IPS-15b (cell line): ENCODE data around the gene NNT.
"Not testable (repeated sequence)": the region's sequence is repeated elsewhere in the genome, so short reads cannot be mapped to it uniquely, and the experiment has no call there.

Experiments
- H3K27me3 ChIP-seq: one replicate; pipeline ENCODE4 v1.6.1; 2013; ENCODE audit warnings: low read length; ENCODE audit not compliant: control insufficient read depth, insufficient read depth
- H3K36me3 ChIP-seq: one replicate; pipeline ENCODE4 v1.6.1; 2013; ENCODE audit warnings: low read length; ENCODE audit not compliant: control insufficient read depth, insufficient read depth
- H3K4me1 ChIP-seq: one replicate; pipeline ENCODE4 v1.6.1; 2013; ENCODE audit warnings: mild to moderate bottlenecking, low read length; ENCODE audit not compliant: control insufficient read depth, insufficient read depth
- H3K4me3 ChIP-seq: one replicate; pipeline ENCODE4 v1.5.1; 2013; ENCODE audit warnings: low read depth, low read length
- H3K9ac ChIP-seq: one replicate; pipeline ENCODE4 v1.6.1; 2013; ENCODE audit warnings: low read depth, mild to moderate bottlenecking, low read length
- H3K9me3 ChIP-seq: one replicate; pipeline ENCODE4 v1.6.1; 2013; ENCODE audit warnings: mild to moderate bottlenecking, low read length; ENCODE audit not compliant: control insufficient read depth, insufficient read depth

The NNT gene

DNA sequence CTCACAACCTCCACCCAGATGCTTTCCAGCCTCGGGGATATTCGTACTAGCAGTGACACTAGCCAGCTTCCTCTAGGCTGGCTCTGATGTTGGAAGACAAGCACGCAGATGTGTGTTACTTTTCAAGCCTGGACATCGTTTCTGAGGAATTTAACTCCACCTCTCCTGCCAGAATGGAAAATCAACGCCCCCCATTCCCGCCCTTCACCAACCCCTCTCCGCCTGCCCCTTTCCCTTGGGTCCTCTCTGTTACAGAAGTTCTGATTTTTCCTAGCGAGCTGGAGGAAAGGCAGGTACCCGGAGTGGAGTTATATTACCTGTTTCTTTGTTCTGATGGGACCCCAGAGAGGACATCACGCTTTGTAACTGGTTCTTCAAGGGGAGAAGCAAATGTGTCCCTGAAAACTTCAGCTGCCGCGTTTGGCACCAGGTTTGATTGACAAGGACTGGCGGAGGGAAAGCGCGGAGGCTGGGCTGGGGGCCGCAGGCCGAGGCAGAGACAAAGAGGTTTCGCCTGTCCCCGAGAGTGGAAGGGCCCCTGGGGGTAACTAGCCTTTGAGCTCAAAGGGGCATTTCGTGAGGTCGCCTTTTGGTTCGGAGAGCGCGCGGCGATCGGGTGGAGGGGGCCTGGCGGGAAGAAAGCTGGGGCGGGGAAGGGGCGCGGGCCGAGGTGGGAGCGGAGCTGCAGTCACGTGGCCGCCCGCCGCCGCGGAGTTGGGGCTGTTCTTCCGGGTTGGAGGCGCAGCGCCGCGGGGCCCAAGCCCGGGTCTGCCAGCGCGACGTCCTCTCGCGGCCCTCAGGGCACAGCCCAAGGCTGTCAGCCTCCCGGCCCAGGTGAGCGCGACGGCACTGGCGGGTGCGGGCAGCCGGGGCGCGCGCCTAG is at the start of gene NNT:
TSS of gene NNT (plus strand) at position 720 of the 883 bp plus-strand sequence. CDS start 6,016 bp downstream, outside the sequence.
- H3K4me1 ChIP-seq, result peaks cover 10% of the 10 kb centered on the region
- no peaks in the 10 kb centered on the region for H3K36me3 ChIP-seq
- H3K27me3 ChIP-seq, result peaks cover 4% of the 10 kb centered on the region
- peak within 1 kb of the TSS; percentile 93 for H3K4me3 ChIP-seq
- peak within 1 kb of the TSS; percentile 74 for H3K9ac ChIP-seq
- no peaks in the 10 kb centered on the region for H3K9me3 ChIP-seq

DNA sequence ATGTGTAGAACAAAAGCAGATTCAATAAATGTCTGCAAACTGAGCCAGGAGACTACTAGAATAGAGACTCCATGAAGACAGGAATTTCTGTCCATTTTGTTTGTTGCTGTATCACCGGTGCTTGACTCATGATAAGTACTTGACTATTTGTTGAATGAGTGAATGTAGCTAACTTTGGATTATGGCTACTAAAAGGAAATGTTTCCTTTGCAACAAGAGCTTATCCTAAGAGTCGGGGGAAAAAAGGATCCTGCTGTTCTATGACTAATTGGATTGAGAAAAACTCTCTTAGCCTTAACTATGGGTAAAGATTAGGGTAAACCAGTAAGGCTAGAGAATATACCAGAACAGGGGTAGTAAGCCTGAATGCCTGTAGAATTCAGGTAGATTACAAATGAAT is 49.6 kb upstream of the NNT start:
- no peaks in the 10 kb centered on the region for H3K36me3 ChIP-seq
- no peak overlapping the region for H3K4me3 ChIP-seq
- H3K9ac ChIP-seq, result no peak overlapping the region
- H3K9me3 ChIP-seq, result no peaks in the 10 kb centered on the region
- H3K4me1 ChIP-seq, result peaks cover 4% of the 10 kb centered on the region
- H3K27me3 ChIP-seq, result no peaks in the 10 kb centered on the region

DNA sequence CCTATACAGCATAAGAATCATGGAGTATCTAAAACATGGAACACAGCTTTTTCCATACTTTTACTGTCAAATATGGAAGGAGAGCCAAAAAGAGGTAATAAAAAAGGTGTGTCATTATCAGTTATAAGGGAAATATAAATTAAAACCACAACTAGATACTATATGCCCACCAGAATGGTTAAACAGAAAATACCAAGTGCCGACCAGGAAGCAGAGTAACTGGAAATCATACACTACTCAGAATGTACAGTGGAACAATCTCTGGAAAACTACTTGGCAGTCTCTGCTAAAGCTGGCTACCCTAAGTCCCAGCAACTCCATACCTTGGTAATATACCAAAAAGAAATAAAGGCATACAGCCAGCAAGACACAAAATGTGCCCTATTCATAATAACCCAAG is 48.5 kb upstream of the NNT start:
- Histone ChIP-seq H3K27me3 (no peaks in the 10 kb centered on the region), H3K4me1 (peaks cover 4% of the 10 kb centered on the region), H3K9me3 (no peaks in the 10 kb centered on the region), H3K36me3 (no peaks in the 10 kb centered on the region), H3K9ac (no peak overlapping the region), H3K4me3 (no peak overlapping the region)

DNA sequence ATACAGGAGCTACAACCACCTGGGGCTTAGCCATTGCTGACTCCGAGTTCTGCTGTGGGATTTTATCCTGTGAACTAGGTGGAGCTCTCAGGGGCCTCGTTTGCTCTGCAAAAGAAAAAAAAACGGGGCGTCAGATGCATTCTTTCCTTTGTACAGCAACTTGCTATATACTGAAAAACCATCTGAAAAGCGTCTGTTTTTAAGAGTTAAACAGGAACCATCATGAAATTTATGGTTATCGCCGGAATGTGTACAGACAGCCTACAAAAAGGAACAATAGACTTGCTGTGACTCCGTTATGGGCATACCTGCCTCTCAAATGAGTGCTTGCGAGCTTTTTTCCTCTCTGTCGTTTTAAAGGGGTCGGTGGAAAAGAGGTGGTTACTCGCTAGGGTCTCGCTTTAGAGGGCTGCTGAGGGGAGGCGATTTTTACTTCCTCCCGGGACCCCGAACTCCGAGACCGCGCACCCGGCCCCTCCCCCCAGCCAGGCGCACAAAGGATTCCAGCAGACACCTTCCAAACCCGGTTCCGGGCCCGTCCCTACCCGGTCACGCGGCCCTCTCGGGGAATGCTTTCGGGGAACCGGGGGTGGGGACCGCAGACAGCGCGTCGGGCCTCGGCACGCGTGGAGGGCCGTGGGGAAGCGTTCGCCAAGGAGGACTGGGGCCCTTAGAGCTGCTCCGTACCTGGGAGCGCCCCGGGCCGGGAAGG is 46.9 kb upstream of the NNT start:
- peak overlapping the region; percentile 95 for H3K4me3 ChIP-seq

DNA sequence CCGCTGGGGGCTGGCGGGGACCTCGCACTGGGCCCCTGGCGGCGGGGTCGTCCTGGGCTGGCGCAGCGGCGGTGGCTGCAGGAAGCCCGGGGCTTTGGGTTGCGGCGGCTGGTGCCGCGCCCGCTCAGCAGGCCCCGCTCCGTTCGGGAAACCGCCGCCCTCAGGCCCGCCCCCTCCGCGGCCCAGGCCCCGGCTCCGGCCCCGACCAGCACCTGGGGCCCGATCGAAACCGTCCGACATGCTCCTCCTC is 46.4 kb upstream of the NNT start:
- not testable (repeated sequence) for H3K27me3 ChIP-seq, H3K36me3 ChIP-seq, H3K4me1 ChIP-seq, H3K9me3 ChIP-seq
- Histone ChIP-seq H3K9ac (peak overlapping the region; percentile 97), H3K4me3 (peak overlapping the region; percentile 95)

More for the DNA sequence above, 46.9 kb upstream of the NNT start:
- Histone ChIP-seq H3K27me3 (no peaks in the 10 kb centered on the region), H3K36me3 (no peaks in the 10 kb centered on the region), H3K9me3 (no peaks in the 10 kb centered on the region), H3K4me1 (peaks cover 4% of the 10 kb centered on the region), H3K9ac (peak overlapping the region; percentile 97)

DNA sequence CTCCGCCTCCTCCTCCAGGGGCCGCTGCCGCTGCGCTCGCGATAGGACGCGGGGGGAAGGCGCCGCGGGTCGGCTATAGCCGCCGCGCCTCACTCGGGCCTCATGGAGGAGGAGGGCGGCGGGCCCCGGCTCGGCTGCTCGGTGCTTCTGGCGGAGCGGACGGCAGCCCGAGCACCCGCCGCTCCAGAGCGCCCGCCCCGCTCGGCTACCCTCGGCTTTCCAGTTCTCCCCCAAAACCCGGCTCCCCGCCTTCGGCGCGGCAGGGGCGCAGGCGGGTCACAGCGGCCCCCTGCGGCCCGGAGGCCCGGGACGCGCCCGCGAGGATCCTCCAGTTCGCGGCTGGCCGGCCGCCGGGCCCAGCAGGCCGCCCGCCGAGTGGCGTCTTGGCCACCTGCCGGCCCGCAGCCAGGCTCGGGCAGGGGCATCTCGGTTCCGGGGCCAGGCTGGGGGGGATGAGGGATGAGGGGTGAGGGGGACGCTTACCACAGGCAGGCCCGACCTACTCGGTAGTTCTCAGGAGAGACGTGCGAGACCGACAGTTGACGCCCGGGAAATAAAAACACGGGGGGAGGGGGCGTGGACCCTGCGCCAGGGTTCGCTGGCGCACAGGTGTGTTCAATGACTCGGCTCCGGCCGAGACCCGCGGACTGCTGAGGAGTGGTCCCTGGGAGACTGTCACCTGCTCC is 46.0 kb upstream of the NNT start, which contains the start of gene PAIP1:
TSS of gene PAIP1 (minus strand) at position 221 of the 686 bp plus-strand sequence. CDS start 231 bp downstream, outside the sequence.
- Histone ChIP-seq H3K4me3 (peak within 1 kb of the TSS; percentile 95), H3K9me3 (no peaks in the 10 kb centered on the region), H3K27me3 (no peaks in the 10 kb centered on the region), H3K9ac (peak within 1 kb of the TSS; percentile 97), H3K4me1 (peaks cover 4% of the 10 kb centered on the region), H3K36me3 (no peaks in the 10 kb centered on the region)

DNA sequence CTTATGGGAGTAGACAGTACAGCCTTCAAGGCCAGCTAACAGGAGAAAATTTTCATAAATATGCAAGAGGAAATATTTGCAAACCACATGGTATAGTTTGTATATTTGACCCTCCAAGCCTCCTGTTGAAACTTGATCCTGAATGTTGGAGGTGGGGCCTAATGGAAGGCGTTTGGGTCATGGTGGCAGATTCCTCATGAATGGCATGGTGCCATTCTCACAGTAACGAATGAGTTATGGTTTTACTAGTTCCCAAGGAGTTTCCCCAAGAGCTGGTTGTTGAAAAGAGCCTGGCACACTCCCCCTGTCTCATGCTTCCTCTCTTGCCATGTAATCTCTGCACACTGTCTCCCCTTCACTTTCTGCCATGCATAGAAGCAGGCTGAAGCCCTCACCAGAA is 42.9 kb upstream of the NNT start:
- H3K4me1 ChIP-seq, result no peaks in the 10 kb centered on the region
- H3K9ac ChIP-seq, result no peak overlapping the region
- H3K9me3 ChIP-seq, result no peaks in the 10 kb centered on the region
- no peaks in the 10 kb centered on the region for H3K27me3 ChIP-seq
- H3K36me3 ChIP-seq, result no peaks in the 10 kb centered on the region
- no peak overlapping the region for H3K4me3 ChIP-seq

DNA sequence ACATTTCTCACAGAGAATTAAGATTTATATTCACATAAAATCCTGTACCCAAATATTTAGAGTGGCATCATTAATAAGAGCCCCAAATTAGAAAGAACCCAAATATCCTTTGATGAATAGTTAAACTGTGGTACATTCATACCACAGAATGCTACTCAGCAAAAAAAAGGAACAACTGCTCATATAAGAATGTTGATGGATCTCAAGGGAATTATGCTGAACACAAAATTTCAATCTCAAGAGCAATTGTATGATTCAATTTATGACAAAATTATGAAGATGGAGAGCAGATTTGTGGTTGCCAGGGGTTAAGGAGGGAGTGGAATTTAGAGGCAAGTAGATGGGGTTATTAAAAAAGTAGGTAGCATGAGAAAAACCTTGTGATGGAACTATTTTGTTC is 41.6 kb upstream of the NNT start:
- no peaks in the 10 kb centered on the region for H3K4me1 ChIP-seq
- no peaks in the 10 kb centered on the region for H3K36me3 ChIP-seq
- no peaks in the 10 kb centered on the region for H3K9me3 ChIP-seq
- H3K27me3 ChIP-seq, result no peaks in the 10 kb centered on the region
- no peak overlapping the region for H3K4me3 ChIP-seq
- H3K9ac ChIP-seq, result no peak overlapping the region

DNA sequence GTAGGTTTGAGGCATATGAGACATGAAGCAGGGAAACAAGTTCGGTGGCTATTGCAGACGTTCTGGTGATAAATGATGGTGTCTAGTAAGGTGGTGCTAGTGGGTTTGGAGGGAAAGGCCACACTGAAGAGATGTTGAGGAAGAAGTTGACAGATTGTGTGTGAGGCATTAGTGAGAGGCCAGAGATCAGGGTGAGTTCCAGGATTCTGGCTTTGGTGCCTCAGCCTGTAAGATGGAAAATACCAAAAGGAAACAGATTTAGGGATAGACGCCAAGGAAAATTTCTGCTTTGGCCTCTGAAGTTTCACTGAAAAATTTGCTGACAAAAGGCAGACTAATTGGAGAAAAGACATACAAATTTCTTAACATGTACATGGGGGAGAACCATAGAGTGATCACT is 39.7 kb upstream of the NNT start:
- no peaks in the 10 kb centered on the region for H3K4me1 ChIP-seq
- no peaks in the 10 kb centered on the region for H3K27me3 ChIP-seq
- no peak overlapping the region for H3K4me3 ChIP-seq
- no peaks in the 10 kb centered on the region for H3K36me3 ChIP-seq
- H3K9me3 ChIP-seq, result no peaks in the 10 kb centered on the region
- no peak overlapping the region for H3K9ac ChIP-seq

DNA sequence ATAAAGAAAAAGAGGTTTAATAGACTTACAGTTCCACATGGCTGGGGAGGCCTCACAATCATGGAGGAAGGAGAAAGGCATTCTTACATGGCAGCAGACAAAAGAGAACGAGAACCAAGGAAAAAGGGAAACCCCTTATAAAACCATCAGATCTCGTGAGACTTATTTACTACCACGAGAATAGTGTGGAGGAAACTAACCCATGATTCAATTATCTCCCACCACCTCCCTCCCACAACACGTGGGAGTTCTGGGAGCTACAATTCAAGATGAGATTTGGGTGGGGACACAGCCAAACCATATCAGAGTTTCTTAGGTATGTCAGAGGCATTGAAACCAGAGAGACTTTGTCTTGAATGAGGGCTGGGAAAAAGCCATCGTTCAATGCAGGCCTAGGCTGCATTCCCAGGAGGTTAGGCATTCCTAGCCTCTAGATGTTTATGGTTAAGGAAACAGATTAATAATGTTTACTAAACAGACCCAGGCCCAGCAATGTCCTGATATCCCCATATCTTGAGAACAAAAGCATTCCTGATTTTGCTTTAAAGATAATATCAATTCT is 38.6 kb upstream of the NNT start:
- H3K9me3 ChIP-seq, result no peaks in the 10 kb centered on the region
- no peaks in the 10 kb centered on the region for H3K36me3 ChIP-seq
- H3K4me3 ChIP-seq, result no peak overlapping the region
- H3K9ac ChIP-seq, result no peak overlapping the region
- no peaks in the 10 kb centered on the region for H3K27me3 ChIP-seq
- H3K4me1 ChIP-seq, result no peaks in the 10 kb centered on the region

DNA sequence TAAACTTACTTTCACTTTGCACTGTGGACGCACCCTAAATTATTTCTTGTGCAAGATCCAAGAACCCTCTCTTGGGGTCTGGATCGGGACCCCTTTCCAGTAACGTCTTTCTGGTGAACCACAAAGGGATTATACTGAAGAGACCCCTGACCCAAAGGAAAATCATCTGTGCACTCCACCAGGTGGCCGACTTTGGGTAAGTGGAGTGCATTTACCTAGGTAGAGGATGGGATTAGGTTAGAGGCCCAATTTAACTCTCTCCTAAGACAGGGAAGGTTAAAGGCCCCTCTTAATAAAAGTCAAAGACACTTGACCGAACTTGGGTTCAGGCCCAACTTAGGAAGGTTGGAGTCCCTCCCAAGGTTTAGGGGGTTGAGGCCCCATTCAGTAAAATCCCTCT is 37.9 kb upstream of the NNT start:
- Histone ChIP-seq H3K27me3 (no peaks in the 10 kb centered on the region), H3K9me3 (no peaks in the 10 kb centered on the region), H3K36me3 (no peaks in the 10 kb centered on the region), H3K4me3 (no peak overlapping the region), H3K4me1 (no peaks in the 10 kb centered on the region), H3K9ac (no peak overlapping the region)
